ENCODE data around the gene AFAP1.

The AFAP1 gene

DNA sequence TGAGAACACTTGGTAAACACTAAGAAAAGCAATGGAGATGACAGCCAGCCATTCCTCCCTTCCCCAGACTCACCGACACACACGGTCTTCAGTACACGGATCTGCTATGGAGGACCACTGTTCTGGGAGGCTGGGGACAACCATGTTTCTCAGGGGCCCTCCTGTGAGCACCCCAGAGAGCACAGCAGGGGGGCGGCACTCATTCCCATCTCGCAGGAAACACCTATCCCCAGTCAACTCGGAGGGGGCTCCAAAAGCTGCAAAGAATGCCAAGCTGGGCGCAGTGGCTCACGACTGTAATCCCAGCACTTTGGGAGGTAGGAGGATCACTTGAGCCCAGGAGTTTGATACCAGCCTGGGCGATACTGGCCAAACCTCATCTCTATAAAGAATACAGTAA is 172.1 kb downstream of the AFAP1 start:
- no peak for DNase-seq (ENCODE audit: low spot score)

DNA sequence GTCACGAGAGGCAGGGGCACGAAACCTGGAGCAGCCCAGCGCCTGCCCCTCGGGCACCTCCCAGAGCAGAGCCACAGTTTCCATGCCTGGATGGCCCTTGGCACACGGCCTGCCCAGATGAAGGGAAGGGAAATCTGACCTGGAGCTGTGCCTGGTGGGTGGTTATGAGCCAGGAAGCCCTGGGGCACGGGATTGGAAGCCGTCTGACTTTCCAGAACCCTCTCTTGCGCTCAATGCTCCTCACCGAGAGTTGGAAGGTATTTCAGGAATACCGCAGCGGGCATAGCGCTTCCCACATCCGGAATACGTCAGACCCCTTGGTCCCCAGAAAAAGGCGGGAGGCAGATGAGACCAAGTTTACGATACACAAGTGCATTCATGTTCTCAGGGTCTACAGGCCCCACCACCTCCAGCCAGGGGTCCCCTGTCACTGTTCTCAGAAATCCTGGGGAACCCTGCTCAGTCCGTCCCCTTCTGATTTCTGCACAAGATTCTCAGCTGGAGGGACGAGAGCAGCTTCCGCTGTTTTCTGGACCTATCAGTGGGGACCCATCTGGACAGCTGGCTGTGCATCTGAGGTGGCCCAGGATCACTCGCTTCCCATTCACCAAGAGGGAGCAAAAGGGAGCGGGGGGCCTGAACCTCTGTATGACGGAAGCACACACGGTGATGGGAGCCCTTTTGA is 172.9 kb downstream of the AFAP1 start:
- no peak for DNase-seq (ENCODE audit: low spot score)

DNA sequence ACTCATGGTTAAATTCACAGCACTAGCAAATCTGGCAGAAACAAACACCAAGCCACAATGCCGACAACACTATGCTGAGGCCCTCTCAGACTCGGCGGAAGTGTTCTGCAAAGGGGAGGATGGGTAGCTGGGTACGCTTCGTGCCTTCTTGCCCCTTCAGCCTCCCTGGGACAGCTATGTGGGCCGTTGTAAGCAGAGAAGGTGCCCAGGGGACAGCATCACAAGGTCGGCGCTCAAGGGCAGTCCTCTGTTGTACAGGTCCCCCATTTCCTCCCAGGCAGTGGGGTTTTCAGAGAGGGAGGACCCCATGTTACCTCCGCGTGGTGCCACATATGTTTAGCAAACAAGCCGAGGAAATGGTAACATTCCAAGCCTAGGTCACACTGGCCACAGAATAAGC is 173.6 kb downstream of the AFAP1 start:
- DNase-seq (ENCODE audit: low spot score) = no peak

DNA sequence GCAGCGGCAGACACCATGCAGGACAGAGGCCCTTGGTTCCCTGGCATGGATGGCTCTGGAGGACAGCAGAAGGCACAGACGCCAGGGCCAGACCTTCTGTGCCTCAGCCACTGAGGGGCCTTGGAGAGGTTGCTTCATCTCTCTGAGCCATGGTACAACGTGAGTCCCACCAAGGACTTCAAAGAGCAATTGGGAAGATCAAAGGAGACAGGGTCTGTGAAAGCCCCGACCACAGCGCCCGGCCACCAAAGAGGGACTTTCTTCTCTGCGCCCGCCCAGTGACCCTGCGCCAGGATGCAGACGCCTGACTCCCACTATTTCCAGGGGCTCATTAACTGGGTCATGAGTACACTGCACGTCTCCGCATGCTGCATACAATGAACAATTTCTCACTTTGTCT is 174.0 kb downstream of the AFAP1 start:
- DNase-seq (ENCODE audit: low spot score) = no peak

DNA sequence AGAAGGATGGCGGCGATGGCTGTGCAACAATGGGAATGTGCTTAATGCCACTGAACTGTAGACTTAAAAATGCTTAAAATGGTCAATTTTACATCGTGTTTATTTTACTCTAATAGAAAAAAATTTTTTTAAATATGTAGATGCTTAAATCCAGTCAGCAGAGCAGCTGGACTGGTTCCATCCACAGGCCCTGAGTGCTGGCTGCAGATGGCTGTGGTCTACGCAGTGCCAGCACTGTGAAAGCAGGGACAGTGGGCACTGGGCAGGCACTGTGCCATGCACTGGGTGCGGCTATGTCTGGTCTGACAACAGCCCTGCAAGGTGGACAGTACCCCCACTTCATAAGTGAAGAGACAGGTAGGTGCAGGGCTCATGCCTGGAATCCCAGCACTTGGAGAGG is 175.2 kb downstream of the AFAP1 start:
- DNase-seq (ENCODE audit: low spot score) = no peak

DNA sequence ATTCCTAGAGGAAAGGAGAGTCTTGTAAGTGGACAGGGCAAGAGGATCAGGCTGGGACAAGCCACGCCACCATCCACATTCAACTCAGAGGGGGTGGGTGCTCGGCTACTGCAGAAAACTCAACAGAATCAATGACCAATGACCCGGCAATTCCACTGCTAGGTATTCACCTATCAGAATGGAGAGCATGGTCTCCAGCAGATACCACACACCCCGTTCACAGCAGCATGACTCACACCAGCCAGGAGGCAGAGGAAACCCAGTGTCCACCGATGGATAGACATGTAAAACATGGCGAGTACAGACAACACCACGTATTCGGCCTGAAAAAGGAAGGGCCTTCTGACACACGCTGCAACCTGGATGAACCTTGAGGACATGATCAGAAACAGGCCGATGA is 175.9 kb downstream of the AFAP1 start:
- no peak for DNase-seq (ENCODE audit: low spot score)

DNA sequence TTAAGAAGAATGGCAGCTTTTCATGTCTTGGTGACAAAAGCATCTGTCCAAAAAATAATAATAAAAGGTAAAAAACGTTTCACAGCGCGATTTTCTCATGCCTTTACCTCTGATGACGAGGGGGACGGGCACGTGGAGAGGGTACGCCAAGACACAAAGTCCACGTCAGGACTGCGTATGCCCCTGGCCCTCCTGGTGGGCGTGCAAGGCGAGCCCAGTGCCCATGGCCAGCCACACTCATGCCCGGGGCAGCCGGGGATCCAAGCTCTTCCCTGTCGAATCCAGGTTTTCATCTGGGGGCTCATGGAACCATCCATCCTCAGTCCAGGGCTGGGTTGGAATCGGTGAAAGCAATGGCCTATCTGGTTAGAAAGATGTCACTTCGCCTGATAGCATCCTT is 176.6 kb downstream of the AFAP1 start:
- no peak for DNase-seq (ENCODE audit: low spot score)

DNA sequence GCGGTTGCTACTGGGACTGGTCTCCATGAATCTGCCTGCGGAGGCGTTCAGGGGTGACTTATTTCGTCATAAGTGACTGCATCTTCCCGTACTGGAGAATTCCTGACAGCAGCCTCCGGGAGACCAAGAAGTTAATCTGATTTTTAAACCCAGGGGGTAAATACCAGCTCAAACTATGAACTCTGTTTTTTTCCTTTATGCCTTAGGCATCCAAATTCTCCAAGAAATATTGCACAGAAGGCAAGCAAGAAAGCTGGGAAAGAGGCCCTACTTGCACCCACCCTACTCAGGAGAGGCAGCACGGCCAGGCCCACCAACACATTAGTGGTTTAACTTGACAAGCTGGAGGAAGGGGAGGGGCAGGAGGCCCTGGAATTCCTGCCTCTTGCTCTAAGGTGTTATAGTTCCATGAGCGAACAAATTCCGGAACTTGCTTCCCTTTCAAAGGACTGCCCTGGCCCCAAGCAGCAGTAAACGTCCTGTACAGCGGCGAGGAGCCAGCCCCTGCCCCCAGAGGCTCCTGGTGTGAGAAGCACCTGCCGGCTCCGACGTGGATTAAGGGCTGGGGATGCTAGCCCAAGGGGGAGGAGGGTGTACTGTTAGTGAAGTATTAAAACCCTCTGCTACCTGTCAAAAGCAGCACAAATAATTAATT is 177.2 kb downstream of the AFAP1 start:
- DNase-seq (ENCODE audit: low spot score) = no peak

DNA sequence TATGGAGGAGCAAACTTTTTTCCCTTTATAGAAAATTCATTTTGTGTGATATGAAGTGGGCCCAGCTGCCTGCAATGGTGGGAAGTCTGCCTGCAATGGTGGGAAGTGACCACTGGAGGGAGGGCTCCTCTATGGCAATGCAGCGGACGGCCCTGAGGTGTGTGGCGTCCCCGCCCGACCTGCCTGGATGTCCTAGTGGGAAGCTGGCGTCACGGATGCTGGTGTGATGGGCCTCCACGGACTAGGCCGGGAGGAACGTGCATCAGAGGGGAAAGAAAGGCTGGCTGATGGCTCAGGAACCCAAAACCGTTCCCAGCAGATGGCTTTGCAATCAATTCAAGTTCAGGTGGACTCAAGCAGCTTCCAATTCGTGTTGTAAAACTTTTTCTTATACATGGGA is 177.9 kb downstream of the AFAP1 start:
- peak; percentile 86 for DNase-seq (ENCODE audit: low spot score)

DNA sequence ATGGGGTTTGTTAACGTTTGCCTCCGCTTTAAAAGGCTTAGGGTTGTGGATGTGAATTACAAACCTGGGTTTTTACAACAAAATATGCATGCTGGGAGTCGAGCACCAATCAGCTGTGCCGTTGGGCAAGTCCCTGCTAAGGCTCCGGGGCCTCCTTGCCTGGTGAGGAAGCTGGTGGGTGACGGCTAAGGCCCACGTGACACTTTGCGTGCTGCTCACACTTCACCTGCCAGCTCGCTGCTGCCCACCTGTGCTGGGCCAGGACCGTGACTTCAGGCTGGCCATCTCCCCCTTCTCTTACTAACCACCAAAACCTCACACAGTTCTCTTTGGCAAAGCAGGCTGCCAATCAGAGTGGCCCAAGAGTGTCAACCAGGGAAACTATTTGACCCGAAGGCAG is 178.3 kb downstream of the AFAP1 start:
- DNase-seq (ENCODE audit: low spot score) = no peak

DNA sequence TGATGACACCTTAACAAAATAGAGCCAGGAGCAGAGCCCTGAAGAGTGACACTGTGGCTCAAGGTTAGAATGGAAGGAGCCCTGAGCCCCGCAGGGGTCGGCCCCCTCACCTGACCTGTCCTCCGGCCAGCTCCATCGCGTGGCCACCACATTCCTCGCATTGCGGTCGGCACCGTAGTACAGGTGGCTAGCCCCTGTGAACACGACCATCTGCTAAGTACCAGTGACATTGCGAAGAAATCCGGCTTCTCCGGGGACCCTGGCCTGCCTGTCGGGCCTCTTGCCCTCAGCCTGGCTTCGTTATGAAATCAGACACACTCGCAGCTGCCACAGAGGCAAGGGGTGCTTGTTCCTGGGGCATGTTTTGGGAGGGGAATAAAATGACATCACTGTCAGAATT is 179.0 kb downstream of the AFAP1 start:
- DNase-seq (ENCODE audit: low spot score) = no peak

DNA sequence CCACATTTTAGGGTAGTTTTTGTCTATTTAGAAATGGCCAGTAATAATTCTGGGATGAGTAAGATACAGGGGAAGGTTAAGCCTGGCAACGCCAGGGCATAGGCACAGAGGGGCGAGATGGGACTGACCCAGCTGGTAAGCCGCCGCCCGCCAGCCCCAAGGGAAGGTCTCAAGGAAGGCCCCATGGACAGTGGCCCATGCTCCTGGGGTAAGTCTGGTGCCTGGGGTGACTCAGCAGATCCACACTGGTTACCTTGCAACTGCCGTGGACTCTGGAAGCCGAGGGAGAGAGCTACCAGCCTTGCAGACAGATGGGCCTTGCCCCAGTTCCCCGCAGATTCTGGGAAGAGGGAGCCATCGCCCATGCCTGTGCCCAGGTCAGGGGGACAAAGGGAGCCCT is 179.4 kb downstream of the AFAP1 start:
- no peak for DNase-seq (ENCODE audit: low spot score)

DNA sequence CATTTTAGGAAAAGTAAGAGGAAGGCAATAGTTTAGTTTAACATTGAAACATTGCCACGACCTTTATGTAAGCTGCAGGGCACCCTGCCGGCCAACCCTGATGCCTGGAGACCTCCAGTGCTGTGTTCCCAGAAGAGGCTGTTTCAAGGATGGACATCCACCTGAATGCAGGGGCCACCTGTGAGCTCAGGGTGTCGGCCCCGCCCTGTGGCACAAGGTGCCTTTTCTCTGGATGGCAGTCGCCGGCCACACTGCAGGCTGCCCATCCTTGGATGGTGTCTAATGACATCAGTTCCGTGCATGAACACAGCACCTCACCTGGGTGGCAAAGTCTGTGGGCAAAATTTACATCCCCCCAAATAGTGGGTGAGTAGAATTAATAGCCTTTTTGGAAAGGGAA is 180.0 kb downstream of the AFAP1 start:
- no peak for DNase-seq (ENCODE audit: low spot score)

DNA sequence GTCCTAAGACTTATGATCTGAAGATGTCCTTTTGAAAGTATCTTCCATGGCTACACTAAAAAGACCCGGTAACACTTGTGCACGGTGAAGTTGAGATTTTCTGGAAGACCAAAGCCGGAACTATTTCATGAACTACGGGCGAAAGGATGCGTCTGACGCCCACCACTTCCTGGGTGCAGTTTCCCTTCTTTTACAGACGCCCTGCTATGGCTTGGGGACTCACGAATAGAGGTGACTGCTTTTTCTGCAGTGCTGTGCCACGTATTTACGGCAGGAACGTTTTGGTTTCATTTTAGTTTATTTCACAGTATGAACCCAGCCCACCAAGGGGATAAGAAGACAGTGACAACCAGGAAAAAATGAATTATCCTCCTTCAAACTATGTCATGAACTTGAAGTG is 180.4 kb downstream of the AFAP1 start:
- DNase-seq (ENCODE audit: low spot score) = no peak

DNA sequence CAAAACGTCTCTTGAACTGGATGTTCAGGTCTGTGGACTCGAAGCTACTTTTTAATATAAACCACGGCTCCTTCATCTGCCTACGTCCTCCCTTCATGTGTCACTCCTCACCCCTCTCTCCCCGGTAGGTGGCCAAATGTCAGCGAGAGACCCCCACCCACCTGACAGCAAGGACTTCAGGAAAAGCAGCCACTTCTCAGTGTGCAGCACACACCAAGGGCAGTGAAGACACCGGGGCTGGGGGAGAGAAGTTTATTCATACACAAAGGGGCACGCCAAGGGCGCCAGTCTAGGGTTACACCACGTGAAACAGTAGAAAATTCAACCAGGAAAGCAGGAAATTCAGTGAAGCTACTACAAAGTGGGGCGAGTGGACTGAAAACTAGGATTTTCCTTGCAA is 181.2 kb downstream of the AFAP1 start:
- no peak for DNase-seq (ENCODE audit: low spot score)

DNA sequence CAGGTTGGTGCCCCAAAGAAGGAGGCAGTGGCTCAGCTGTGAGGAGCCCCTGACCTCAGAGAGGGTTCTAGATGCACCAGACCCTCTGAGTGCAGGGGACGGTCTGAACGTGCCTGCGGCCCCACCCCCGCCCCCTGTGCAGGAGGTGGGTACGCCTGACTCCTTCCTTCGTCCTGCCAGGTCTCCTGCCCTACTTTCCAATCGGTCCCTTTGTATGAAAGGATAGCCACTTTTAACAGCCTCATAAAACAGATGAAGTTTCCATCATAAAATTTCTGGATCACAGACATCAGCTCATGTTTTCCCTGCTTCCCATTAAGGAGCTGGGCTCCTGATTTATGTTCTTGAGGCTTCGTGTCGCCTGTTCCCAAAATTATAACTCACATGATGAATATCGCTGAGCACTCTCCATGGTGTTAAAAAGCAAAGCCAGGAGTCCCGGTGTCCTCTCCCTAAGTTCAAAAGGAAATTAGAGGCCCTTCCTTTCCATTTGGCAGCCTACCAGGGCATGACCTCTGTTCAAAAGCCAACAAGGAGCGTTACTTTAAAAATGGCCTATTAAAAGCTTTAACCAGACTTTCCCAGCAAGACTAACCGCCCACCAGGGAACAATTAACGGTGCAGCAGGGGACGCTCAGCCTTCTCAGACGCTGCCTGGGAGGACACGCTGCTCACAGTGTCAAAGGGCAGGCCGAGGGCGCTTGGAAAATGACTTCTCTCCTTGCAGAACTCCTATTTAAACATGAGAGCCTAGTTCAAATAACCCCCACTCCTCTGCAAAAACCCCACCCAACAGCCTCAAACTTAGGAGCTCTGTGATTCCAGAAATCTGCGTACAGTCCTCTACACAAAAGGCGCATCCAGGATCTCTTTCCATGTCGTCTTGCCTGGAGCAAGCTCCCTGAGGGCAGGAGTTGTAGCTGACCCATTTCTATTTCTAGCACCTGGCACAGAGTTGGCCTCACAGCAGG is 181.9 kb downstream of the AFAP1 start:
- no peak for DNase-seq (ENCODE audit: low spot score)

DNA sequence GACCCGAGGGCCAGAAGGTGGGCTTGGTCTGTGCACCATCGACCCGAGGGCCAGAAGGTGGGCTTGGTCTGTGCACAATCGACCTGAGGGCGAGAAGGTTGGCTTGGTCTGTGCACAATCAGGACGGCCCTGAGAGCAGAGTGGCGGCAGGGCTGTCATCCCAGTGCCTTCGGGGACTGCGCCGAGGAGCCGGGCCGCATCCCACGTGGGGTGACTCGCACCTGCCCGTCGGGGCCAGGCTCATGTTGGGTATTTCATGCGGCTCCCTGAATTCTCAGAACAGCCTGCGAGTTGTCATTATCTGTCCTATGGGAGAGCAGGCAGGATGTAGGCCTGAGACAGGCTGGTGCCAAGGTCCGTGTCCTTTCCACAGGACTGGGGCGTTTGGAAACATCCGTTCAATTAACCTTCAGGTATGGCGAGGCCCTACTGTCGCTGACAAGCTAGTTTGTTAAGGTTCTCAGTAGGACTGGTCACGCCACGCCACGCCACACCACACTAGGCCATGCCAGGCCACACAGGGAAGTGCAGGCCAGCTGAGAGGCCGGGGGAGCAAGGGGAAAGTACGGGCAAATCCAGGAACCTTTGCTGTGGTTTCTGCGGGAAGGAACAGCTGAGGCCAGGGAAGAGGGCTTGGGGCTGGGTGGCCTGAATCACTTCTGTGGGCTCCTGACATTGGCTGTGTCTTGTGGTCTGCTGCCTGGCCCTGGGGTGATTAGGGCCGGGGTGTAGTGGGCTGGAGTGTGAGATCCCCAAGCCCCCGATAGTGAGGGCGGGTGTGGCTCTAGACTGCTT is 182.9 kb downstream of the AFAP1 start:
- DNase-seq (ENCODE audit: low spot score) = no peak

DNA sequence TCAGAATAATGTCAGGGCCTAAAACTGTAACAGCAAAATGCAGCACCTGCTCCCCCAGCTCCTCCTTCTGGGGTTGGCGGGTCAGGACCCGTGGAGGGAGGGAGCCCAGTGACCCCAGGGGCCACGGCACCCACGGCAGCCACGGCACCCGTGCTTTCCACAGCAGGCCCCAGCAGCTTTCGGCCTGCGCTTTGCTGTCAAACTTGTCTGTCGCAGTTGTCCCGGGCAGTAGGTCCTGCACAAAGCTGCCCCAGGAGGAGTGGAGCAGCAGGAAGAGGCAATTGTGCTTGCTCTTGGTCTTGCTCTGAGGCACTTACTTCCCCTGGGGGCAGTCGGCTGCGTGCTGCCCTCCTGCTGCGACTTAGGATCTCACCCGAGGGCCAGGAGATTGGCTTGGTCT is 183.6 kb downstream of the AFAP1 start:
- DNase-seq (ENCODE audit: low spot score) = no peak

DNA sequence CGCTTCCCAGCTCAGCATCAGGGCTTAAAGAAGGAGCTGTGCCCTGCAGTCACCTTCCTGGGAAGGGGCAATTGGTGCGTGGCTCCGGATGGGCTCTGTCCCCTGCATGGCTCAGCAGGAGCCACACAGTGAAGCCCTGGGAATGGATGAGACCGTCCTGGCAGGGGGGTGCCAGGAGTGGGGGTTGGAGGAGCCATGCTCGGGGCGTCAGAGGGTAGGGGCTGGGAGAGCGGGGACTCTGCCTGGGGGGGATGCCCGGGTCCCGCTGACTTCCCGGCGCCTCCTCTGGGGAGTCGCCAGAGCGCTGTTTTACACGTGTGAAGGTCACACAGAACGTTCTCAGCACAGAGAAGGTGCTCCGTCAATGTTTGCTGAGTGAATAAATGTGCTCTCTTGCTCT is 184.1 kb downstream of the AFAP1 start:
- DNase-seq (ENCODE audit: low spot score) = no peak

DNA sequence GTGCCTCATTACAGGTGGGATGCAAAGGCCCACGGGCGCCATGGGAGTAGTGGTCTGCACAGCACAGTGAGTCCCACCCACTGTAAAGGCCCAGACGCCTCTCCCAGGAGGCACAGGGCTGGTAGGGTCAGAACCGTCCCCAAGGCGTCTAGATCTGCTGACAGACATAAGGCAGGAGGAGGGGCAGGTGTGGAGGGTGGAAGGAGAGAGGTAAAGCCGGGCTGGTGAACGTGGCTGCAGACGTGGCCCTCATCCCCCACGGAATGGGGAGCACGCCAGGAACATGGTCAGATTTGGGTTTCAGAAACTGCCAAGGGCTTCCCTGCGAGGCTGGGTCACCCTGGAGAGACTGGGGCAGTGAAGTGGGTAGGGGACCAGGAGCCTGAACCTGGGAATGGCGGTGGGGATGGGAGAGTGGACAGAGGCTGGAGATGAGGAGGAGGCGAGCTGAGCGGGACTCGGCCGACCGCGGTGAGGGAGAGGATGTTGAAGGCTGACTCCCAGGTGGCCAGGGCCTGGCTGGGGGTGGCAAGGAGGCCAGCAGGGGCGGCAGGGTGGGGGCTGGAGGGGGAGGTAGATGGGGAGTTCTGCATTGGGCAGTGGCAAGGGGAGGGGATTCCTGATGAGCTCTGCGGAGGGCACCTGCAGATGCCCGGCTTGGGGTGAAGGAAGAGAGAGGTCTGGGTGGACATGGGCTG is 184.9 kb downstream of the AFAP1 start:
- no peak for DNase-seq (ENCODE audit: low spot score)

DNA sequence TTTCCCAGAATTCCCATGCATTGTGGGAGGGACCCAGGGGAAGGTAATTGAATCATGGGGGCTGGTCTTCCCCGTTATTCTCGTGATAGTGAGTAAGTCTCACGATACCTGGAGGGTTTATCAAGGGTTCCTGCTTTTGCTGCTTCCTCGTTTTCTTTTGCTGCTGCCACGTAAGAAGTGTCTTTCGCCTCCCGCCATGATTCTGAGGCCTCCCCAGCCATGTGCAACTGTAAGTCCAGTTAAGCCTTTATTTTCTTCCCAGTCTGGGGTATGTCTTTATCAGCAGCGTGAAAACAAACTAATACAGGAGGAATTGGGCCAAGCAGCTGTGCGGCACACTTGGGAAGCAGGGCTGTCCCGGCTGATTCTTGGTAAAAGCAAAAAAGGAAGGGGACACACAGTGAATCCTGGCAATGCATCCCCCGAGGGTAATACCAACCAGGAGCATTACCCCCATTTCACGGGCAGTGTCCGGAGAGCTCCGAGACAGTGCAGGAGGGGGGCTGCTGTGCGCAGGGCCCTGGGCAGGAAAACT is 185.7 kb downstream of the AFAP1 start:
- no peak for DNase-seq (ENCODE audit: low spot score)

Measured in AG20443 (cell line).